GM13977 (cell line): ENCODE measurements around the gene CLIC4.
"Not testable (repeated sequence)": the region's sequence is repeated elsewhere in the genome, so short reads cannot be mapped to it uniquely, and the experiment has no call there.

Experiments used
- DNase-seq: peaks from one replicate; pipeline ENCODE4 v3.0.0; 2012; ENCODE audit warnings: low spot score
- CTCF ChIP-seq: IDR thresholded peaks from 2 replicates; pipeline ENCODE4 v1.5.1; 2012; ENCODE audit warnings: mild to moderate bottlenecking, control low read depth; ENCODE audit not compliant: insufficient read depth; ENCODE audit errors: extremely low read depth, missing control alignments
- in situ Hi-C: fragments of 300-500 bp; cut with MboI; formaldehyde crosslinking; loops from one replicate; pipeline ENCODE4 v1.12.0; 2022; ENCODE audit warnings: low sequenced_read_pairs, low pct_unique_long_range_greater_than_20kb, mixed read lengths, inconsistent platforms; ENCODE audit not compliant: unreplicated experiment

CLIC4 gene

GRCh38 chr1:24748191-24749121 lies 3.2 kb downstream of the CLIC4 start:
- in situ Hi-C loops: no loop called here
- TF ChIP-seq CTCF: no peak
- DNase-seq: no peak

GRCh38 chr1:24749252-24749651 lies 4.0 kb downstream of the CLIC4 start:
- DNase-seq: no peak
- in situ Hi-C loops: no loop called here
- TF ChIP-seq CTCF: no peak

- no peak for TF ChIP-seq CTCF
- in situ Hi-C loops: no loop called here
- no peak for DNase-seq
Measured at GRCh38 chr1:24749886-24750285, 4.6 kb downstream of the CLIC4 start.

GRCh38 chr1:24751833-24752232 lies 6.6 kb downstream of the CLIC4 start:
- no peak for TF ChIP-seq CTCF
- in situ Hi-C loops: no loop called here
- DNase-seq: no peak

GRCh38 chr1:24752305-24752704 lies 7.1 kb downstream of the CLIC4 start:
- TF ChIP-seq CTCF: no peak
- in situ Hi-C loops: no loop called here
- no peak for DNase-seq

GRCh38 chr1:24754229-24754628 lies 9.0 kb downstream of the CLIC4 start:
- DNase-seq: no peak
- TF ChIP-seq CTCF: no peak
- in situ Hi-C loops: no loop called here

- in situ Hi-C loops, DNase-seq: not testable (repeated sequence)
Measured at GRCh38 chr1:24755323-24755722, 10.1 kb downstream of the CLIC4 start.
